ENCODE data around the gene SLC13A2. TPM values are rescaled to one million over a fixed set of nuclear protein-coding genes. Genes with fewer than 3 reads are reported as not detected.
"Not testable (repeated sequence)": the region's sequence is repeated elsewhere in the genome, so short reads cannot be mapped to it uniquely, and the experiment has no call there.

The SLC13A2 gene
- total RNA-seq, 1 experiment from 2014 or later: 0.57 TPM

GRCh38 chr17:28449859-28450258, 23.6 kb upstream of the SLC13A2 start:
- TF ChIP-seq, protein P1, sequence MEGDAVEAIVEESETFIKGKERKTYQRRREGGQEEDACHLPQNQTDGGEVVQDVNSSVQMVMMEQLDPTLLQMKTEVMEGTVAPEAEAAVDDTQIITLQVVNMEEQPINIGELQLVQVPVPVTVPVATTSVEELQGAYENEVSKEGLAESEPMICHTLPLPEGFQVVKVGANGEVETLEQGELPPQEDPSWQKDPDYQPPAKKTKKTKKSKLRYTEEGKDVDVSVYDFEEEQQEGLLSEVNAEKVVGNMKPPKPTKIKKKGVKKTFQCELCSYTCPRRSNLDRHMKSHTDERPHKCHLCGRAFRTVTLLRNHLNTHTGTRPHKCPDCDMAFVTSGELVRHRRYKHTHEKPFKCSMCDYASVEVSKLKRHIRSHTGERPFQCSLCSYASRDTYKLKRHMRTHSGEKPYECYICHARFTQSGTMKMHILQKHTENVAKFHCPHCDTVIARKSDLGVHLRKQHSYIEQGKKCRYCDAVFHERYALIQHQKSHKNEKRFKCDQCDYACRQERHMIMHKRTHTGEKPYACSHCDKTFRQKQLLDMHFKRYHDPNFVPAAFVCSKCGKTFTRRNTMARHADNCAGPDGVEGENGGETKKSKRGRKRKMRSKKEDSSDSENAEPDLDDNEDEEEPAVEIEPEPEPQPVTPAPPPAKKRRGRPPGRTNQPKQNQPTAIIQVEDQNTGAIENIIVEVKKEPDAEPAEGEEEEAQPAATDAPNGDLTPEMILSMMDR (IDR thresholded peaks at IDR 0.05; ENCODE audit: insufficient read depth in 1 of 2, low read depth in 1 of 2, low read length in 1 of 2, severe bottlenecking in 1 of 2, unreplicated experiment in 1 of 2): no peak
- Histone ChIP-seq H3K36me3 (ENCODE audit: control insufficient read depth, insufficient read depth, low read length) (no peaks in the 10 kb centered on the region), H3K4me3 (ENCODE audit: low read depth, low read length) (no peak overlapping the region), H3K9me3 (no peaks in the 10 kb centered on the region; the same call in 1 of the 2 replicates), H3K27me3 (replicated peaks; ENCODE audit: control insufficient read depth, insufficient read depth, low read length) (no peaks in the 10 kb centered on the region), H3K4me1 (peaks cover 5% of the 10 kb centered on the region; the same call in 1 of the 2 replicates)
- BruUV-seq (replicated peaks): no TSS peak
- ChIA-PET CTCF (interaction anchor here (0.8 to 1.0 kb wide), 2 partner anchors 17 to 33 kb away, joined by 3 to 4 read pairs; no protein-coding TSS in a partner anchor), POLR2A (no interaction called here)
- H3K9me3 Mint-ChIP-seq (ENCODE audit: unreplicated experiment): peaks cover 20% of the 10 kb centered on the region
- peaks cover 4% of the 10 kb centered on the region for H3K36me3 Mint-ChIP-seq (ENCODE audit: insufficient read depth, unreplicated experiment)
- no peak for DNase-seq
- no peak overlapping the region for H3K27ac Mint-ChIP-seq (ENCODE audit: unreplicated experiment)
- H3K4me1 Mint-ChIP-seq (ENCODE audit: low read depth, unreplicated experiment): peaks cover 4% of the 10 kb centered on the region
- peaks cover 9% of the 10 kb centered on the region for H3K27me3 Mint-ChIP-seq (ENCODE audit: insufficient read depth, unreplicated experiment)
- intact Hi-C loops (cut with micrococcal nuclease; ENCODE audit: unreplicated experiment): loop anchor here (10.0 kb wide), 1 partner anchor 95 kb away; no protein-coding TSS in a partner anchor
- H3K4me3 Mint-ChIP-seq (ENCODE audit: unreplicated experiment): no peak overlapping the region

DNA sequence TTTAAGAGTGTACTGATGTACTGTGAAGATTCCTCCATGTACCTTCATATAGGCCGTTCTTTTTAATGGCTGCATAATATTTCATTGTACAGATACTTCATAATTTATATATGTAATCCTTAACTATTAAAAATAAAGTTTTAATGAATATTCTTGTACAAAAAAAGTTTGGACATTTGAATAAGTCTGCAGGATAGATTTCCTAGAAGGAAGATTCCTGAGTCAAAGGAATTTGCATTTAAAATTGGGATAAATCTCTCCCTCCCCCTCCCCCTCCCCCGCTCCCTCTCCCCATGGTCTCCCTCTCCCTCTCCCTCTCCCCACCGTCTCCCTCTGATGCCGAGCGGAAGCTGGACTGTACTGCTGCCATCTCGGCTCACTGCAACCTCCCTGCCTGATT, 15.6 kb upstream of the SLC13A2 start:
- DNase-seq: peak in 1 of 2 experiments; percentile 23
- H3K4me1 Mint-ChIP-seq (ENCODE audit: low read depth, unreplicated experiment): no peaks in the 10 kb centered on the region
- POLR2A ChIA-PET: no interaction called here
- Histone ChIP-seq H3K4me3 (ENCODE audit: low read depth, low read length) (no peak overlapping the region), H3K4me1 (no peaks in the 10 kb centered on the region), H3K9me3 (peaks cover 3% of the 10 kb centered on the region), H3K27me3 (replicated peaks; ENCODE audit: control insufficient read depth, insufficient read depth, low read length) (no peaks in the 10 kb centered on the region), H3K36me3 (ENCODE audit: control insufficient read depth, insufficient read depth, low read length) (no peaks in the 10 kb centered on the region)
- no TSS peak for BruUV-seq (replicated peaks)
- TF ChIP-seq, protein P1 (IDR thresholded peaks at IDR 0.05; ENCODE audit: insufficient read depth in 1 of 2, low read depth in 1 of 2, low read length in 1 of 2, severe bottlenecking in 1 of 2, unreplicated experiment in 1 of 2): no peak
- H3K27me3 Mint-ChIP-seq (ENCODE audit: insufficient read depth, unreplicated experiment): no peaks in the 10 kb centered on the region
- CTCF ChIA-PET: no interaction called here
- peaks cover 20% of the 10 kb centered on the region for H3K36me3 Mint-ChIP-seq (ENCODE audit: insufficient read depth, unreplicated experiment)
- H3K27ac Mint-ChIP-seq (ENCODE audit: unreplicated experiment): no peak overlapping the region
- intact Hi-C loops (cut with micrococcal nuclease; ENCODE audit: unreplicated experiment): no loop called here
- H3K9me3 Mint-ChIP-seq (ENCODE audit: unreplicated experiment): peaks cover 3% of the 10 kb centered on the region
- H3K4me3 Mint-ChIP-seq (ENCODE audit: unreplicated experiment): no peak overlapping the region

DNA sequence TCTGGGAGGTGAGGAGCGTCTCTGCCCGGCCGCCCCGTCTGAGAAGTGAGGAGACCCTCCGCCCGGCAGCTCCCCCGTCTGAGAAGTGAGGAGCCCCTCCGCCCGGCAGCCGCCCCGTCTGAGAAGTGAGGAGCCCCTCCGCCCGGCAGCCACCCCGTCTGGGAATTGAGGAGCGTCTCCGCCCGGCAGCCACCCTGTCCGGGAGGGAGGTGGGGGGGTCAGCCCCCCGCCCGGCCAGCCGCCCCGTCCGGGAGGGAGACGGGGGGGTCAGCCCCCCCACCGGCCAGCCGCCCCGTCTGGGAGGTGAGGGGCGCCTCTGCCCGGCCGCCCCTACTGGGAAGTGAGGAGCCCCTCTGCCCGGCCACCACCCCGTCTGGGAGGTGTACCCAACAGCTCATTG, 14.6 kb upstream of the SLC13A2 start:
- H3K9me3 ChIP-seq; H3K27ac Mint-ChIP-seq (ENCODE audit: unreplicated experiment); H3K36me3 ChIP-seq (ENCODE audit: control insufficient read depth, insufficient read depth, low read length); H3K27me3 Mint-ChIP-seq (ENCODE audit: insufficient read depth, unreplicated experiment); POLR2A ChIA-PET; H3K4me3 ChIP-seq (ENCODE audit: low read depth, low read length); H3K4me1 Mint-ChIP-seq (ENCODE audit: low read depth, unreplicated experiment); intact Hi-C loops (cut with micrococcal nuclease; ENCODE audit: unreplicated experiment); H3K4me1 ChIP-seq; H3K9me3 Mint-ChIP-seq (ENCODE audit: unreplicated experiment); H3K27me3 ChIP-seq (replicated peaks; ENCODE audit: control insufficient read depth, insufficient read depth, low read length); BruUV-seq (replicated peaks); H3K4me3 Mint-ChIP-seq (ENCODE audit: unreplicated experiment); CTCF ChIA-PET: not testable (repeated sequence)
- H3K36me3 Mint-ChIP-seq (ENCODE audit: insufficient read depth, unreplicated experiment): peaks cover 20% of the 10 kb centered on the region
- DNase-seq: peak in 1 of 2 experiments; percentile 9

DNA sequence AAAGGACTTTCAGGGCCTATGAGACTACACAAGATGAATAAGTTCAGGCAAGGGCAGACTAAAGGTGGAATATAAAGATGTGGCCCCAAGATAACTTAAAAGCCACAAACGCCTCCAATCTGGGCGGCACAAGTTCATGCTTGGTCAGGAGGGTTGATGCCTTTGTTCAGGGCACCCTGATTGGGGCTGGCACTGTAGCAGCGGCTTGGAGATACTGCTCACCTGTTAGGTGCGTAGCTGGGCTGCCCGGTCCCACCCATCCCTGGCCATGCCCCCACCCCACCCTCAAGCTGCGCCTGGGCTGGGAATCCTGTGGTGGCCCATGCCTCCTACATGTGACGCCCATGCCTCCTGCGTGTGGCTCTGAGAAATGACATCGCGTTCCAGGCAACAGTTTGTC, 12.5 kb upstream of the SLC13A2 start:
- H3K4me3 ChIP-seq (ENCODE audit: low read depth, low read length): no peak overlapping the region
- H3K27me3 Mint-ChIP-seq (ENCODE audit: insufficient read depth, unreplicated experiment): no peaks in the 10 kb centered on the region
- POLR2A ChIA-PET: no interaction called here
- H3K36me3 ChIP-seq (ENCODE audit: control insufficient read depth, insufficient read depth, low read length): no peaks in the 10 kb centered on the region
- peak in 1 of 2 experiments; percentile 33 for DNase-seq
- no peaks in the 10 kb centered on the region for H3K27me3 ChIP-seq (replicated peaks; ENCODE audit: control insufficient read depth, insufficient read depth, low read length)
- H3K36me3 Mint-ChIP-seq (ENCODE audit: insufficient read depth, unreplicated experiment): peaks cover 12% of the 10 kb centered on the region
- H3K4me1 ChIP-seq: peaks cover 6% of the 10 kb centered on the region
- peaks cover 8% of the 10 kb centered on the region for H3K4me1 Mint-ChIP-seq (ENCODE audit: low read depth, unreplicated experiment)
- no peaks in the 10 kb centered on the region for H3K9me3 Mint-ChIP-seq (ENCODE audit: unreplicated experiment)
- H3K9me3 ChIP-seq: peaks cover 3% of the 10 kb centered on the region
- TF ChIP-seq, protein P1 (IDR thresholded peaks at IDR 0.05; ENCODE audit: insufficient read depth in 1 of 2, low read depth in 1 of 2, low read length in 1 of 2, severe bottlenecking in 1 of 2, unreplicated experiment in 1 of 2): no peak
- BruUV-seq (replicated peaks): no TSS peak
- CTCF ChIA-PET: no interaction called here
- intact Hi-C loops (cut with micrococcal nuclease; ENCODE audit: unreplicated experiment): no loop called here
- no peak overlapping the region for H3K27ac Mint-ChIP-seq (ENCODE audit: unreplicated experiment)
- H3K4me3 Mint-ChIP-seq (ENCODE audit: unreplicated experiment): no peak overlapping the region

All from Caco-2 (cell line).